Measurements from ENCODE around the gene RFX2. TPM values are rescaled to one million over a fixed set of nuclear protein-coding genes. Genes with fewer than 3 reads are reported as not detected.

RFX2 gene
- total and polyA plus RNA-seq, 10 of the 15 experiments (the other 5 are each of a cell fraction or from before 2014, with no cell fraction given): 3.2 to 9.8 (median 4.7) TPM

GRCh38 chr19:6021878-6022569, 88.3 kb downstream of the RFX2 start:
- H2AFZ ChIP-seq (ENCODE audit: control insufficient read depth, low read depth, low read length): 0 out of 2 replicates have a peak overlapping the region, but pooled peaks have one; percentile 21

More at GRCh38 chr19:6021878-6022569, 88.3 kb downstream of the RFX2 start:
- Histone ChIP-seq H3K4me1 (ENCODE audit: control insufficient read depth, insufficient read depth, low read length) (no peaks in the 10 kb centered on the region), H3K27ac (ENCODE audit: control insufficient read depth, insufficient read depth) (no peak overlapping the region), H3K4me3 (no peak overlapping the region), H3K27me3 (replicated peaks in 1 of 2; ENCODE audit: control insufficient read depth in 2 of 2, insufficient read depth in 2 of 2, low read length in 1 of 2) (0 out of 4 replicates have a peak, but pooled peaks cover 0 to 2% of the 10 kb centered on the region in 2 experiments), H4K20me1 (ENCODE audit: control insufficient read depth, insufficient read depth) (no peaks in the 10 kb centered on the region), H3K9ac (ENCODE audit: control insufficient read depth, insufficient read depth, low read length) (no peak overlapping the region), H3K9me3 (replicated peaks; ENCODE audit: control insufficient read depth, insufficient read depth, low read length) (no peaks in the 10 kb centered on the region), H3K4me2 (ENCODE audit: control insufficient read depth, insufficient read depth) (no peak overlapping the region), H3K36me3 (ENCODE audit: control insufficient read depth in 2 of 2, insufficient read depth in 2 of 2, low read length in 1 of 2) (no peaks in the 10 kb centered on the region), H3K79me2 (ENCODE audit: control insufficient read depth, insufficient read depth, low read length) (no peaks in the 10 kb centered on the region)
- ATAC-seq (peak; percentile 99), DNase-seq (ENCODE audit: low read depth, low spot score) (peak; percentile 17), FAIRE-seq (peak; percentile 62)
- BruUV-seq (replicated peaks): no TSS peak
- intact Hi-C loops (cut with micrococcal nuclease; ENCODE audit: unreplicated experiment) (loop anchor here (2.0 to 10.0 kb wide), 2 partner anchors 35 to 217 kb away; partner anchors contain the start of gene NRTN), in situ Hi-C loops (cut with MboI) (loop anchor here (5.0 kb wide), 1 partner anchor 215 kb away; the partner anchor contains the start of gene NRTN)
- RAD21 ChIA-PET (ENCODE audit: unreplicated experiment): interaction anchor here (0.8 to 2.4 kb wide), 9 partner anchors 9 to 218 kb away, joined by 3 to 21 read pairs (median 10); partner anchors contain the start of gene RANBP3
- CTCF ChIA-PET: interaction anchor here (0.6 to 5.2 kb wide), 28 partner anchors 9 to 332 kb away, joined by 3 to 63 read pairs (median 6); partner anchors contain the start of genes NDUFA11, NRTN, RANBP3 and RPL36
- TF ChIP-seq CTCF (IDR thresholded peaks at IDR 0.05 in 2 of 3, conservative IDR thresholded peaks at IDR 0.05 in 1 of 3; ENCODE audit: control insufficient read depth in 2 of 3, extremely low read depth in 1 of 3, insufficient read depth in 1 of 3, low read depth in 3 of 3, low read length in 3 of 3) (peak; percentile 69 to 87 (median 71)), NR2C2 (IDR thresholded peaks at IDR 0.05; ENCODE audit: borderline replicate concordance, control insufficient read depth, insufficient read length, low read depth) (no peak), RELA (IDR thresholded peaks at IDR 0.05; ENCODE audit: borderline replicate concordance, partially characterized antibody) (peak; percentile 22), YY1 (IDR thresholded peaks at IDR 0.05; ENCODE audit: low read depth, low read length) (0 out of 2 replicates have a peak, but pooled peaks have one; percentile 45), SMC3 (IDR thresholded peaks at IDR 0.05; ENCODE audit: borderline replicate concordance, low read length) (peak; percentile 73; the same call in 1 of the 2 replicates), YBX1 (IDR thresholded peaks at IDR 0.05) (no peak), CBX3 (IDR thresholded peaks at IDR 0.05; ENCODE audit: borderline replicate concordance, low read depth) (no peak), RAD21 (IDR thresholded peaks at IDR 0.05; ENCODE audit: insufficient read depth, low read depth, low read length) (peak; percentile 82), HSF1 (IDR thresholded peaks at IDR 0.05; ENCODE audit: low read depth, low read length) (0 out of 2 replicates have a peak, but pooled peaks have one; percentile 25)
- 48% methylated on average over 19 of the region's 29 CpGs for WGBS (ENCODE audit: insufficient coverage, insufficient replicate concordance, low lambda C conversion rate, missing lambda C conversion rate)
- SMC1A ChIA-PET (ENCODE audit: uncharacterized antibody, unreplicated experiment): interaction anchor here (1.4 to 2.6 kb wide), 8 partner anchors 11 to 218 kb away, joined by 3 to 26 read pairs (median 8); partner anchors contain the start of genes NDUFA11 and VMAC
- POLR2A ChIA-PET: interaction anchor here (1.0 kb wide), 1 partner anchor 35 kb away, joined by 3 read pairs; no protein-coding TSS in a partner anchor
